GM18520 (cell line): ENCODE measurements around the gene ZNF284.
"Not testable (repeated sequence)": the region's sequence is repeated elsewhere in the genome, so short reads cannot be mapped to it uniquely, and the experiment has no call there.

ENCODE experiments used
- ATAC-seq: cut with Tn5 transposase; IDR thresholded peaks from one replicate; pipeline ENCODE4 v1.9.1; 2021; ENCODE audit not compliant: unreplicated experiment

Gene ZNF284

GRCh38 chr19:44109458-44109857 is 37.5 kb downstream of the ZNF284 start:
- no peak for ATAC-seq

- ATAC-seq = no peak
These were observed 40.0 kb downstream of the ZNF284 start for GRCh38 chr19:44111910-44112463.

DNA sequence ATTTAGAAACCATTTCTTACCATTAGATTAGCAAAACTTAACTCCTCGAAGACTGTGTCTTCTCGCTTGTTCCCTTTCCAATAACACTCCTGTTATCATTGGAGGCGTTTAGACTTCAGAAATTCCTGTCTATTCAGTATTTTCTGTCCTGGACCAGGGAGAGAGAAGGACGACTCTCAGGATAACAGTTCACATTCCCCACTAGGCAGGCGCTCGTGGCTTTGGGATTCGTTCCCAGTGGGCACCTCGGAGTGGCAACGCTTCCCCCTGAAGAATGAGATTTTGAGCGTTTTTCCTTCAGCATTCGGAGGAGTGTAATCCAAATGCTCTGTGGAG is 40.8 kb downstream of the ZNF284 start:
- no peak for ATAC-seq

GRCh38 chr19:44113138-44113783 is 41.3 kb downstream of the ZNF284 start, which contains the start of gene ZNF225:
ZNF225 (plus strand) TSS chr19:44113399; CDS start chr19:44115828, 2,429 bp downstream.
- peak; percentile 86 for ATAC-seq

DNA sequence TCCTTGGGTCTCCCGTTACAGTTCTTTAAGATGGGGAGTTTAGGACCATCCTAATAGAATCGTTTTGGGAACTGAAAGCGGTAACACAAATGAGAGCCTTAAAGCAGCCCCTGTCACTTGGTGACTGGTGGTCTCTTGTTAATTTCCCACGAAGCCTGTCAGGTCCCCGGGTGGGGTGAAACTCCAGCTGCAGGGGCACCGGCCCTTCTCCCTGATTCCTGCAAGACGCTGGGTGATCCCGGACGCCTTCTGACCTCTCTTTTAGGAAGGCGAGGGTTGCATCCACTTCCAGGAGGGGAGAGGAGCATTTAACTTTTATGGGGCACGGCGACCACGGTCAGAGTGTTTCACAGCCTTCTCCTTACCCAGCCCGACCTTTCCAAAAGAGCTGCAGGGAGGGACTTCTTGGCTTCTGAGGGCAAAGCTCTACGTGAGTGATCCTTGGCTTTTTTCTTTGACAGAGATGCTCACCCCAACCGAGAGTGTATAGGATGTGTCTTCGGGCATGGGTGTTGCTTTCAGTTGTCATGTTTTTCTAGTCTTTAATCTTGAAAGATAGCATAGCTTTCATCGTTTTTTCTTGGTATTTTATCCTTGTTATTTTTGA is 41.9 kb downstream of the ZNF284 start:
- ATAC-seq = no peak

DNA sequence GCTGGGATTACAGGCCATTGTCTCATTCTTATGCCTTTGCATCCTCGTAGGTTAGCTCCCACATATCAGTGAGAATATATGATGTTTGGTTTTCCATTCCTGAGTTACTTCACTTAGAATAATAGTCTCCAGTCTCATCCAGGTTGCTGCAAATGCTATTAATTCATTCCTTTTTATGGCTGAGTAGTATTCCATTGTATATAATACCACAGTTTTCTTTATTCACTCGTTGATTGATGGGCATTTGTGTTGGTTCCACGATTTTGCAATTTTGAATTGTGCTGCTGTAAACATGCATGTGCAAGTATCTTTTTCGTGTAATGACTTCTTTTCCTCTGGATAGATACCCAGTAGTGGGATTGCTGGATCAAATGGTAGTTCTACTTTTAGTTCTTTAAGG is 49.2 kb downstream of the ZNF284 start:
- not testable (repeated sequence) for ATAC-seq

GRCh38 chr19:44131955-44132354 is 60.0 kb downstream of the ZNF284 start:
- no peak for ATAC-seq
